VCaP (cell line): ENCODE results near the gene NEIL3.

Source experiments
- H3K27ac ChIP-seq: fragments of 450-650 bp; 2 replicates; pipeline ENCODE4 v1.5.1; 2017
- CTCF ChIP-seq: fragments of 450-650 bp; conservative IDR thresholded peaks from 2 replicates; pipeline ENCODE4 v1.5.1; 2017; ENCODE audit warnings: mild to moderate bottlenecking, moderate library complexity

NEIL3 gene

GRCh38 chr4:177349191-177349590 lies 39.5 kb downstream of the NEIL3 start:
- H3K27ac ChIP-seq = no peak overlapping the region
- no peak for TF ChIP-seq CTCF

- TF ChIP-seq CTCF = no peak
- H3K27ac ChIP-seq = no peak overlapping the region
Observed at GRCh38 chr4:177351622-177352244, 42.1 kb downstream of the NEIL3 start.

GRCh38 chr4:177356206-177356605 lies 46.5 kb downstream of the NEIL3 start:
- H3K27ac ChIP-seq = no peak overlapping the region
- no peak for TF ChIP-seq CTCF

- no peak overlapping the region for H3K27ac ChIP-seq
- TF ChIP-seq CTCF = no peak
Observed at GRCh38 chr4:177356921-177357320, 47.2 kb downstream of the NEIL3 start.

- 0 out of 2 replicates have a peak, but pooled peaks have one; percentile 31 for TF ChIP-seq CTCF
- H3K27ac ChIP-seq = no peak overlapping the region
Observed at GRCh38 chr4:177367336-177367735, 57.7 kb downstream of the NEIL3 start.

- no peak overlapping the region for H3K27ac ChIP-seq
- TF ChIP-seq CTCF = no peak
Observed at GRCh38 chr4:177369372-177369771, 59.7 kb downstream of the NEIL3 start.

- TF ChIP-seq CTCF = no peak
- no peak overlapping the region for H3K27ac ChIP-seq
Observed at GRCh38 chr4:177371461-177371860, 61.8 kb downstream of the NEIL3 start.
